ENCODE measurements around the gene HHAT.

- TF ChIP-seq POLR2A (IDR thresholded peaks at IDR 0.05) (no peak), CTCF (IDR thresholded peaks at IDR 0.05) (no peak), POLR2AphosphoS5 (IDR thresholded peaks at IDR 0.05) (no peak)
These were observed 288.6 kb downstream of the HHAT start for GRCh38 chr1:210617293-210617692.
